SIG-M5 treated with dmso at 0.1 percent for 504 hours (cell line): ENCODE measurements around the gene SEMA3G.
A peak's percentile ranks its signal among the peaks of the same experiment; 100 is the strongest.

Experiments
- DNase-seq: peaks from one replicate; lab custom pipeline; 2025; ENCODE audit not compliant: unreplicated experiment; lab: John Stamatoyannopoulos, UW

The SEMA3G gene

DNA sequence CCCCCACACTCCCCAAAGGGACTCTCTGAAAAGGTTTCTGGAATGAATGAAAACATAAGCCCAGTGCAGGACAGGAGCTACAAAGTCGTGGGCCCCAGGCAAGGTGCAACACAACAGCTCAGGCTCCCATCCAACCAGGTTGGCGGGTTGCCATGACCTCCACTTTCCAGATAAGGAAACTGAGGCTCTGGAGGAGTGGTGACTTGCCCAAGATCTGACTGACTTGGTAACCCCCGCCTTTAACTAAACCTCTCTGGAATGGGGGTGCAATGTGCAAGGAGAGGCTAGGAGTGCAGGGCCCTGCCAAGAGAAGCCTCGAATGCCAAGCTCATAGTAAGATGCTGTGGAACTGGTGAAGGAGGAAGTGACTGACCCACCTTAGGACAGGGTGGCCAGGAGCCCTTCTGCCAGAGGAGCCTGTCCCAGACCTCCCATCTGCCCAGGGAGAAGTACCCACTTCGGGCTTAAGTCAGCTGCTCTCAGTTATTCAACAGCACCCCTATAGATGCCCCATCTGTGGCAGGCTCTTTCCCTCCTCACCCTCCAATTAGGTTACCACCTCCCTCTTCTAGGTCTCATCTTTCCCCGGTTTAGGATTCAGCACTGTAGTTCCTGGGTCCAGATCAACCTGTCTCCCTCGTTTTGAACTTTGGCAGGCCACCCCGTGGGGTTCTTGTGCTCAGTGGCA is 9.5 kb upstream of the SEMA3G start:
- no peak for DNase-seq

DNA sequence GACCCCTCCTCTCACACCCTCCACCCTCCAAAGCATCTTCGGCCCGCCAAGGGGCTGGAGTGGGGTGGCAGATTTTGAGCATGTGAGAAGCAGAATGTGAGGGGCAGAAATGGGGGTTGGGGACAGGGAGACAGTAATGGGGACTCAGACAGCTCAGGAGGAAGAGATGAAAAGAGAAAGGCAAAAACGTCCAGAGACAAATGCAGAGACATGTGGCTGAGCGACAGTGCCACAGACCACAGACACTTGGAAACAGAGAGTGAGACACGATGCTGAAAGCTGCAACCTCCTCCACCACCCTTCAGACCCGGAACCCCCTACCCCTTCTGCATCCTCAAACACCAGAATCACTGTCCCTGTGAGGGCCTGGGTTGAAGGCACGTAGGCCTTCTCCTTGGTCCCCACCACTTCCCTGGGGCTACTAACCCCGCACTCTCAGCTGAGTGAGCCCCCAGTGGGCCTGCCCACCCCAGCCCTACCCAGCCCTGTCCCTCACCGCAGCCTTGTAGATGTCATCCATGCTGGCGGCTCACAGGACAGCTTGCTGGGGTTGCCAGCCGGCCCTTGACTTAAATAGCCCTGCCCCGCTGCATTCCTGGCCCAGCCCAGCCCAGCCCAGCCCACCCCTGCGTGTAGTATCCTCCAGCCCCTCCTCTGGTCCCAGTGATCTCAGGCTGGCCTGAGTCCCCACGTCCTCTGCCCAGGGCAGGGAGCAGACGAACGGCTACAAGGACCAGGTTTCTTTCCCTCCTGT is 8.8 kb upstream of the SEMA3G start, which contains the start of gene TNNC1:
Gene TNNC1 (minus strand): TSS at position 546 of the 754 bp plus-strand sequence. CDS start 26 bp downstream, at position 520.
- no peak for DNase-seq

DNA sequence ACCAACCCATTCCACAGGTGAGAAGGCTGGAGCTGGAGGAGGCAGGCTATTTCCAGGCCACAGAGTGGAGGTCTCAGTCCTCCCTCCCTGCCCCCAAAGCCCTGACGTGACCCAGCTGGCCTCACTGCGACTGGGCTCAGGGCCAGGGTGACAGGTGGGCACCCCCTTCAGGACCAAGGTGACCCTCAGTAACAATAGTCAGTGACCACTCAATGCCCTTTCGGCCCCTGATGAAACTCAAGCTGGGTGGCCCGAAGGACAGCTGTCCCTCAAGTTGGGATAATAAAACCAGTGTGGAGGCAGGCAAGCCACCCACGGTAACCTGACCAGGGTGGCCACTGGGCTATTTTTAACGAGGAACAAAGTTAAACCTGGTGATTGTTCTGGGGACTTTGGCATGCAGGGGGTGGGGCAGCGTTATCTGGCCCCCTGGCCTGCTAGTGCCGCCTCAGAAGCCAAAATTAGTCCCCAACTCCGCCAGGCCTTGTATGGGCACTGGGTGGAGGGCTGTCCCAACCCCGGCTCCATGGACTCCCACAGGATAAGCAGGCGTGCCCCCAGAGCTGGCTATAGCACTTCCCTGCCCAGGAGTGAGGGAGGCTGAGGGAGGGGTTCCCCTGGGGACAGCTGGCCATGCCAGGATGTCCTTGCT is 7.8 kb upstream of the SEMA3G start:
- no peak for DNase-seq

DNA sequence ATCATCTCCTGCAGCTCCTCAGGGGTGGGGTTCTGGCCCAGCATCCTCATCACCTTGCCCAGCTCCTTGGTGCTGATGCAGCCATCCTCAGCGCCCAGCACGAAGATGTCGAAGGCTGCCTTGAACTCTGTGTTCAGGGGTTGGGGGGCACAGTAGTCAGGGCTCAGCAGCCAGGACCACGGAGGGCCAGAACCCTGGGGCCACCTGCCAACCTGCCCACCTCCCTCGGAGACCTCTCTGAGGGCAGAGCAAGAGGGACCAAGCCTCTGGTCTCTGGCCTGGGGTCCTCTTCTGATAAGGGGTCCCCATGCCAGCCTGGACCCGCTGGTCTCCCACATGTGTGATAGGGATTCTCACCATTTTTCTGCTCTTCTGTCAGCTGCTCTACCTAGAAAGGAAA is 7.2 kb upstream of the SEMA3G start:
- no peak for DNase-seq

DNA sequence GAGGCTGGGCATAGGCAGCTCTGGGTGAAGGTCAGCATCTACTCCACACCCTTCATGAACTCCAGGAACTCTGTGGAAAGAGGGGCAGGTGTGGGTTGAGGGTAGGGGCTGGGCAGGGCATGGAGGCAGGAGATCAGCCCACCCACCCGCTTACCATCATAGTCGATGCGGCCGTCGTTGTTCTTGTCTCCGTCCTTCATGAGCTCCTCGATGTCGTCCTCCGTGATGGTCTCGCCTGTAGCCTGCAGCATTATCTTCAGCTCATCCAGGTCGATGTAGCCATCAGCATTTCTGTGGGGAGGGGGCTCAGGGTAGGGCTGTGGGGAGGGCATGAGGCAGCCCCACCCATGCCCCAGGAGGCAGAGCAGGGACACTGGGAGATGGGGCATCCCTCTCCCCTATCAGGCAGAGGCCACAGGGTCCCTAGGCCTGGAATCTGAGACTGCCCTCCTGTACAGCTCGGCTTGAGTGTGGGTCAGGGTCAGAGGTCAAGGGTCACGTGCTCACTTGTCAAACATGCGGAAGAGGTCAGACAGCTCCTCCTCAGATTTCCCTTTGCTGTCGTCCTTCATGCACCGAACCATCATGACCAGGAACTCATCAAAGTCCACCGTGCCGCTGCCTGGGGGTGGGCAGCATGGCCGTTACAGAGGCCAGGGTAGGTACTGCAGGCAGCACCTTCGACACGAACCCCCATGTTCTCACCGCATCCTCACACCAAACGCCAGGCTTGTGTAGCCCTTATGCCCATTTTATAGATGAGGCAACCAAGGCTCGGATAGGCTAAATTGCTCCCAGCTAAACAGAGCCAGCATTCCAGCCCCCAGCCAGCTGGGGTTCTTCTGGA is 6.6 kb upstream of the SEMA3G start:
- DNase-seq, result no peak

DNA sequence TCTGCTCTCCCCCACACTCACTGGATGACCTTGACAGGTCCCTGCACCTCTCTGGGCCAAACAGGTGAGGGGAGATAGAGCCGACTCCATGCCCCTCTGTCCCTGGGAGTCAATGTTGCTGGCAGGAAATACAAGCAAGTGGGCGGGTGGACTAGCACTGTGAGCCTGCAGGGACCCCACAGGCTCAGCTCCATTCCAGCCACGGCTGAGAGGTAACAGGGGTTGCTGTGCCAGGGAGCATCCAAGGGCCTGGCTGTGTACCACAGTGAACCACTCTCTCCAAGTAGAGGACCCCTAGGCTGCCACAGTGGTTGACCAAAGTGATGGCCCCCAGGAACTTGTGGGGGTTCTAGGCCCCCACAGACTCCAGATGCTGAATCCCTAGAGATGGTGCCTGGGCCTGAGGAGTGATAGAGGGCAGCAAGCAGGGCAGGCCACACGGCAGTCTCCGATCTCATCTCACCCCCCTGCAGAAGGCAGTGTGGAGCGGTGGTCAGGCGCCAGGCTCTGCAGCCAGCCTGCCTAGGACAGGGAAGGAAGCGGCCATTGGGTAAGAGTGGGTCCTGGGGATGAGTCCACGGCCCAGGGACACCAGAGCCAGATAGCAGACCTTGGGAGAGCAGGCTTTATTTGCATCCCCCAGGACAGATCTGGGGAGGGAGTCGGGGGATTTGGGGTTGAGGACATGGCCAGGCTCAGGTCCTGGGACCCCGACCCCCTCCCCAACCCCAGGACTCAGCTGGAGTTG is 5.8 kb upstream of the SEMA3G start:
- no peak for DNase-seq

DNA sequence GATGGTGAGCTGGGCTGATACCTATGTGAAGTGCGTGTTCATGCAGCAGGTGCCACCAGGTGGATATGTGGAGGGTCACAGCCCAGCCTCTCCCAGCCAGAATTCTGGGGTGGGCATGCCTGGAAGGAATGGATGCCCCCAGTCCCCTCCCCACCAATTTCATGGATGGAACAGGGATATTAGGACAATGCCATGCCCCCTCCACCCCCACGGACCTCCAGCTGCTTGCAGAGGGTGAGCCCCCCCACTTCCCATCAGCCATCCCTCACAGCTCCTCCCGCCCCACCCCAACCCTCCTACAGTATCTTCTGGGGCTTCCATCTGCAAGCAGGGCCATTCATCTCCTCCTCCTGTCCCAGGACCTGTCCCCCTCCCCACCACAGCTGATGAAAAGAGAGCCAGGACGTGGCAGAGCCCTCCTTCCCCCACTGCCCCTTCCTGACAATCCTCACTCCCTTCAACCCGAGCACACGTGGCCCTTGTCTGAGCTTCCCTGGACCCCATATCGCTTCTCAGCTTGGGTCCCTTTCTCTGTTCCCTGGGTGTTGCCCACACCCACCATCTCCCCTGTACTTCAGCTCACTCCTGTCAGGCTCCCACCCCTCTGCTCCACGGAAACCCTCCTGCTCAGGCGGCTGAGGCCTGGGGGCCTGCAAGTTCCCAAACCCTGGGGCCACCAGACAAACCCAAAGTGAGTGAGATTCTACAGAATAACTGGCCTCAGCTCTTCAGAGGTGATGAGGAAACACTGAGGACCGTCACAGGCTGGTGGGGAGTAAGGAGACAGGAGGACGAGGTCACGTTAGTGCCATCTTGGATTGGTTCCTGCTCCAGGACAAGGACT is 2.8 kb upstream of the SEMA3G start:
- DNase-seq, result no peak

DNA sequence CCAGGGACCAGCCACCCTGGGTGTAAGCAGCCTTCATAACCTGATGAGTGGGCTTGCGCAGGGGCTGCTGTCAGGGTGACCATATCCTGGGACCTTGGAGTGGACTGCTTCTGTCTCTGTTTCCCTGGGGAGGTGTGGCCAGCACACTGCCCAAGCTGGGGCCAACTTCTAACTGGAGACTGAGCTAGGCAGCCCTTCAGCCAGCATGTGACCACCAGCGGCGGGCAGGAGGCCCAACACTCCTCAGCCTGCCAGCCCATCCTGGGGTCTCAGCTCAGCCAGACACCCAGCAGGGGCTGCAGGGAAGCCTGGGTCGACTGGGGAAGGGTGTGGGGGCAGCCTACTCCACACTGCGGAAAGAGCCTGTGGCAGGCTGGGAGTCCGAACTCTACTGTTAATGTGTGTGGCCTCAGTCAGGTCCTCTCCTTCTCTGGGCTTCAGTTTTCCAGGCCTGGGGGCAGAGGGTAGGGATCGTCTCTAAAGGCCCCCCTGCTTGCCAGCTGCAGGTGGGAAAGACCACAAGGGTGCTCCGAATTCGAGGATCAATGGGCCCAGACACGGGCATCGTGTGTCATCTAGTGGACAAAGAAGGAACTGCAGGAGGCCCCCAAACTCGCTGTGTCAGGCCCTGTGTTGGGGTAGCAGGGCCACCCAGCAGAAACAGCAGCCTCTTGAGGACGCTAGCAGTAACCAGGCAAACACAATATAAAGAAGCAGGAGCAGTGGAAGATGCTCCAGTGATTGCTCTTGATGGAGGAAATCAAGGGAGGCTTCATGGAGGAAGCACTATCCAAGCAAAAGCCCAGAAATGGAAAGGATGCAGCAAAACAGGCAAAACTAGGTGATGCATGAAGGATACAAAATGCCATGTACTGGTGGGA is 2.0 kb upstream of the SEMA3G start:
- DNase-seq, result peak; percentile 76

DNA sequence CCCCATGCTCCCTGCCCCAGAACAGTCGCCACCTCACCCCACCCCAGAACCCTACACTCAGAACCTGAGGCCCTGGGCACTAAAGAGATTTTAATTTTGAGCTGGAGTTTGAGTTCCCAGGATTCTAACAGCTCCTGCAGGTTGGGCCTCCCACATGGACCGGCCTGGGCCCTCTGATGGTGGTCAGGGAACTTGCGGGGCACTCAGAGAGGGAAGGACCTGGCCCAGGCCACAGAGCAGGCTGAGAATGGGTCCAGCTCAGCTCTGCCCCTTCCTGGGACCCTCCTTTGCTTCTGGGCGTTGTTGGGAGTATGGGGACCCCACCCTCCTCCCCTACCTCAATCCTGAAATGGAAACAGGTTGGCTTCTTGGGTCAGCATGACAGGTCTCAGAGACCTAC is 1.1 kb upstream of the SEMA3G start:
- no peak for DNase-seq

DNA sequence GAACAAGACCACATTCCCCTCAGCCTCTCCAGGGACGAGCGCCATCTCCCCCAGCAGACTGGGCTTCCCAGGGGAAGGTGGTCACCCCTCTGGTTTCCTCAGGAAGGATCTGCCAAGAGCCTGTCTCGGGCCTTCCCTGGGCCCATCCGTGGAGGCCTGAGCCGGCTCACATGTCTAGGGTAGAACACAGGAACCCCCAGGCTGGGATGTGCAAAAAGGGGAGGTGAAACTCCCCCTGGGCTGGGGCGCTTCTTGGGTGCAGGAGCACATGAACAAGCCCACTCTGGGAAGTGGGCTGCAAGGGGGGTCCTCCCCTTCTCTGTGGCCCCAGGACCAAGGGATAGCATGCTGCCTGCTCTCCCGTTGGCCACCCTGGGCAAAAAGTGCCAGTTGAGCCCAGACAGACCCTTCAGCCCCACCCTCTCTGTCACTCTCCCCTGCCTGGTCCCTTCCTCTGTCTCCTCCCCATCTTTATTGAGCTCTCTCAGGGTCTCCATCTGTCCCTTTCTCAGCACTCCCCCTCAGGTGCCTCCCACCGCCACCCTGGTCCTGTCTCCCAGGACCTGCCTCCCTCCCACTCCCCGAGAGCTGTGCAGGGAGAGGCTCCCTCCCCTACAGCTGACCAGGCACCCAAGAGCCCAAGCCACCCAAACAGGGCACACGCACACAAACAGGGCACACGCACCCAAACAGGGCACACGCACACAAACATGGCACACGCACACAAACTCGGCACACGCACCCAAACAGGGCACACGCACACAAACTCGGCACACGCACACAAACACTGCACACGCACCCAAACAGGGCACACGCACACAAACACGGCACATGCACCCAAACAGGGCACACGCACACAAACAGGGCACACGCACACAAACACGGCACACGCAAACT is 864 bp downstream of the SEMA3G start:
- DNase-seq, result no peak

DNA sequence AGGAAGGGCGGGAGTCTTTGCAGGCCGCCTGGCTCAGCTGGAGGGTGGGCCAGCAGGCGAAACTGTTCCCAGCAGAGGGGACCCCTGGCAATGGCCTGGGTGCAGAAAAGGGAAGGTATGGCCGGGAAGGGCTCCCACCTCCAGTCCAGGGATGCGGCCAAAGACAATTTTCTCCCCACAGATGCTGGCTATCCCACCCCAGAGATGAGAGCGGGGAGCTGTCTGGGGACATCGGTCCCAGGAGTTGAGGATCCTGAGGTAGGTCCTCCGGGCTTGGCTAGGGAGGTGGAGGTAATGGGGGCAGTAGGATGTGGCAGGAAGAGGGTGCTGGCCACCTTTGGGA is 1.7 kb downstream of the SEMA3G start:
- no peak for DNase-seq

DNA sequence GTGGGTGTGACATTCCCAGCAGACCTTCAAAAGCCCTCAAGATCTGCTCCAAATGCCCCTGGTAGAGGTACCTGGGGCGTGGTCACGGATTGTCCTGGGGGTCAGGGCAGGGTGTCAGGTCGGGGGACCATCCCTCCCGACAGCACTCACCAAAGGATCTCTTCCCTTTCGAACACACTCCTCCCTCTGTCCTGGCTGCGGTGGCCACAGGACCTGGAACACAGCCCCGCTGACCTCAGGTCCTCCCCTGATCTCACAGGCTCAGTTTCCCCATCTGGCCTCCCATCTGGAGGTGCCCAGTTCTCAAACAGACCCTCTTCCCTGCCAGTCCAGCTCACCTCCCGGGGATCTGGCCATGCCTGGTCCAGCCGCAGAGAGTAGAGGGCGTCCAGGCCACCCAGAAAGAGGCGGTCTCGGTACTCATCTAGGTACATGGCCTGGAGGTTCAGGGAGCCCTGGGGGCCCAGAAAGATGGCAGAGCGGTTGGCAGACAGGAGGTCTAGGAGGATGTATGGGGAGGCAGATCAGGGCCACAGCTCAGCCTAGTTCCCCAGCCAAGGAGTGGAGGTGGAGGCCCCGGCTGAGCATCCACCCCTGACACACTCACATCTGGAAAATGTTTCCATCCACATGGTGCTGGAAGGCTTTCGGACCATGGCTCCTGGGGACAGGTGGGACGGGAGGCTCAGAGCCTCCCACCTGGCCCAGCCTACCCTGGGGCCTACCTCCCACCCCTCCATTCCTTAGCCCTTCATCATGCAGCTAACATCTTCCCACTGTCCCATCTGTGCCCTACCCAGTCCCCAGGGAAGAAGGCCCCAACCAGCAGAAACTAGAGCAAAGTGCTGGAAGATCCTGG is 2.3 kb downstream of the SEMA3G start:
- no peak for DNase-seq

DNA sequence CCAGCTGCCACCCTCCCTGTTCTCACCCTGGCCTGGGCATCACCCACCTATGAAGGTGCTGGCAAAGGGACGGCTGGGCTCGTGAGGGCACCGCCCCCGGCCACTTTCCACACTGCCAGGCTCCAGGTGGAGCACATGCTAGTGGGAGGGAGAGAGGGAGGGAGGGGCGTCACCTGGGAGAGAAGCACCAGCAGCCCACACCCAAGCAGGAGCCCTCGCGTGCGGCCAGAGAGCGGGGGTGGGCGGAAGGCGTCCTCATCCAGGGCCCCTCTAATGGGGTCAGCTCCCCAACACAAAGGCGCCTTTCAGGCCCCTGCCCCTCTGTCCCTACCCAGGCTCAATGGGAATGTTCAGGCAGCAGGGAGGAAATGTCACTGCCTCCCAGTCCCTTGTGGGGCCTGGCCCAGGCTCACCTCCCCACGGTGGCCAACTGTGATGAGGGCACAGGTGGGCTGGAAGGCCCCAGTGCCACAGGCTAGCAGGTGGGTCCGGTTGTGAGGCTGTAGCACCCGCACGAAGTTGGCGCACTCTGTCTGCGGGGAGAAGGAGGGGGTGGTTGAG is 3.1 kb downstream of the SEMA3G start:
- DNase-seq, result no peak

DNA sequence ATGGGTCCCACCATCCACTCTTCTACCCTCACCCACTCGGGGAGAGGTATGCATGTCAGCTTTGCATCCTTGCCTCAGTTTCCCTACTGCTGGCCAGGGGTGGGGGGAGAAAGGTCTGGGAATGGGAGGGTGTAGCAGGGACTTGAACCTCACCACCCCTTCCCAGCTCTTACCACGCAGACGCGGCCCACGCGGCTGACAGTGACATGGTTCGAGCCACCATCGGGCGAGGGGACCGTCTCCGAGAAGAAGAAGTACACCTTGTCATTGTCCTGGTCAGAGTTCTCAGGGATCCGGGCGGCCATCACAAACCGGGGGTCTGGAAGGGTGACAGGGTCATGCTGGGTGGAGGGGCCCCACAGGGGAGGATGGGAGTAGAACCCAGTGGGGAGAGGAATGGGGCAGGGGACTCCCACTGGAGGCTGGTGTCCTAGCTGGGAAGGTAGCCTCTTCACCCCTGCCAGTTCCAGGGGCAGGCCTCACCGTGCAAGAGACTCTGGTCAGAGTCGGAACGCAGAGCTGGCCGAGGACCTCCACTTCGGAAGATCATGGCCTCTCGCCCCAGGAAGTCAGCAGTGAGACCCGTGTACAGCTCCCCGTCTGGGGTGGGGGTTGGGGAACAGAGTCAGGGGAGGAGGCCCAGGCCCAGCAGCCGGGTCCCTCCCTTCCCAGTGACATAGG is 3.7 kb downstream of the SEMA3G start:
- no peak for DNase-seq

DNA sequence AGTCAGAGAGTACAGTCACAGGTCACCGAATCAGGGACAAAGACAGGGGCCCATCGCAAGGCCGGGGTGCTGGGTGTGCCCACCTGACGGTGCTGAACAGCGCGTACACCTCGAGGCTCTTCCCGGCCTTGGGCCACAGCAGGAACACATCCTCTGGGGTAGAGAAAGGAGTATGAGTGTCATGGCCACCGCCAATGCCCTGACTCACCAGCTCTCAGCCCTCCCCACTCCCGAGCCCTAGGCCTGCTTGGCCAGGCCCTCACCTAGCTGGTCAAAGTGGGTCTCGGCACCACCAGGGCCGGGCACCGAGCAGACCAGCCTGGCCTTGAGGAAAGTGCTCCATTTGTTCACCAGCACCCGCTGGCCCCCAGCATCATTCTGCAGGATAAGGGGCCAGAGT is 4.2 kb downstream of the SEMA3G start:
- DNase-seq, result no peak

DNA sequence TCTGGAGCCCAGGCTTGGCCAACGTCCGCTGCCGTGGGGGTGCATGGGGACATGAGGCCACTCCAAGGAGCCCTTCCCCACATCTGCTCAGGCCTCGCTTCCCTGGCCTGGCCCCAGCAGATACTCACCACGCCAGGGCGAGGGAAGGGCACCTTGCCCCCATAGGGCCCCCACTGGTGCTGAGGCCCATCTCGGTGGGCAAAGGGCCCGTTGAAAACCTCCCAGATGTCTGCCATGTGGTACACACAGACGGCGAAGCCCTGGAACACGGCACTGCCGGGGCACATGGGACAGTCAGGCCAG is 4.7 kb downstream of the SEMA3G start:
- no peak for DNase-seq
